ENCODE measurements around the gene FNDC1.
"Not testable (repeated sequence)": the region's sequence is repeated elsewhere in the genome, so short reads cannot be mapped to it uniquely, and the experiment has no call there.

FNDC1 gene

DNA sequence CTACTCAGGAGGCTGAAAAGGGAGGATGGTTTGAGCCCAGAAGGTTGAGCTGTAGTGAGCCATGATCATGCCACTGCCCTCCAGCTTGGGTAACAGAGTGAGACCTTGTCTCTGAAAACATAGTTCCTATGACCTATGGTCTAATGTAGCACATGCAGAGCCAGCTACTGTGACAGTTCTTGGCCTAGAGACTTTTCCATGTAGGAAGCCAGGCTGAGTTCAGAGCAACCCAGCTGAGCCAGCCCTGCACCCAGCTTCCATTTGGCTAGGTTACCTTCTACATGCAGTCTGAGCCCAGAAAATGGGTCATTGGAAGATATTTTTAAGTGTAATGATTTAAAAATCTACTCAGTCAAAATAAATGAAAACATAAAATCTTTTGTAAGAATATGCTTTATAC is 92.8 kb downstream of the FNDC1 start:
- DNase-seq, result no peak

DNA sequence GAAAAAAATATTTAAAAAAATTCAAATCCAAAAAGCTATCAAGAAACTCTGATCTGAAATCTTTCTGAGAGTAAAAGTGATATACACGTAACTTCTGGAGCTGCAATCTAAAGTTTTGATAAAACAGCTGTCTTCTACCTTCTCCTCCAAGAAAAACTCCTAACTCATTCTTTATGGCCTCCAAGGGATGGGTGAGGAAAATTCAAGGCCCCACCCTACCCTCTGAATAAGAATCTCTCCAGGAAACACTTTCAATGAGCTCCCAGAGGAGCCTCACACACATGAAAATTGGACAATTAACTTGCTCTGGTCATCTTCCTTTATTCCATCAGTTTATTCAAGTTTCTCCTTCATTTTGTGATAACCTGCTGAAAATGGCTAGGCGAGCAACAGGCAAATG is 93.4 kb downstream of the FNDC1 start:
- no peak for DNase-seq

DNA sequence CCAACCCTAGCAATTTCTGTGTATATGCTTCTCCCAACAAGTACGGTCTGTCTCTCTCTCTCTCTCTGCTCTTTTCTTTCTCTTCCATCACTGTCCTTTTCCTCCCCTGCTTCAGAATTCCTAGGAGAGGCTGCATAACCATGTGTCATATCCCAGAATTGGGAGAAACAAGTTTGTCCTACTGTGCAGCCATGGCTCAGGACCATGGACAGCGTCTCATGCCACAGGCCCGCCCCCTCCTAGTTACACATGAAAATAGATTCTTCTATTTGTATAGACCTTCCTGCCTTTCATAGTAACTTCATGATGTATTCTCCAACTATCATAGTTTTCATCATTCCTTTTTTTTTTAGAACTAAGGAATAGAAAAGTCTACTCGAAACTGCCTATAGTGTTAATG is 98.0 kb downstream of the FNDC1 start:
- DNase-seq, result no peak

DNA sequence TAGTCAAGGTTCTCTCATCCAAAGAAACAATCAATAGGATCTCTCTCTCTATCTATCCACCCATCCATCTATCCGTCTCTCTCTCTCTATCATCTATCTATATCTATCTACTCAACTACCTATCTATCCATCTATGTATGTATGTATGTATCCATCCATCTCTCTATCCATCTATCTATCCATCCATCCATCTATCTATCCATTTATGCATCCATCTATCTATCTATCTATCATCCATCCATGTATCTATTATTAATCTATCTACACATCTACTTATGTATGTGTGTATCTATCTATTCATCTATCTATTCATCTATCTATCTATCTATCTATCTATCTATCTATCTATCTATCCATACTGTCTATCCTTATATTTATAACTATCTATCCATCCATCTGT is 99.3 kb downstream of the FNDC1 start:
- DNase-seq, result no peak

DNA sequence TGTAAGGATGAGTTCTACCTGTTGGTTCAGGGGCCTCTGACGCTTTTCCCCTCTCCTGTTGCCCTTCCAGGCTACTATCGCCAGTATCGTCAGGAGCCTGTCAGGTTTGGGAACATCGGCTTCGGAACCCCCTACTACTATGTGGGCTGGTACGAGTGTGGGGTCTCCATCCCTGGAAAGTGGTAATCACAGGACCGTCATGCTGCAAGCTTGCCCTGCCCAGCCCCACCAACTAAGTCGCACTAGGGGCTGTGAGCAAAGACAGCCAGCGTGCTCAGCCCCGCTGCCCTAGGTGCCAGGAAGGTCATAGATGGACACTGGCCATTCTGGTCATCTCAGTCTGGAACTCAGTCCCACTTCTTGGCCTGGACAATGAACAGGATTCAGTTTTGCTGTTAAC is 102.1 kb downstream of the FNDC1 start:
- no peak for DNase-seq

DNA sequence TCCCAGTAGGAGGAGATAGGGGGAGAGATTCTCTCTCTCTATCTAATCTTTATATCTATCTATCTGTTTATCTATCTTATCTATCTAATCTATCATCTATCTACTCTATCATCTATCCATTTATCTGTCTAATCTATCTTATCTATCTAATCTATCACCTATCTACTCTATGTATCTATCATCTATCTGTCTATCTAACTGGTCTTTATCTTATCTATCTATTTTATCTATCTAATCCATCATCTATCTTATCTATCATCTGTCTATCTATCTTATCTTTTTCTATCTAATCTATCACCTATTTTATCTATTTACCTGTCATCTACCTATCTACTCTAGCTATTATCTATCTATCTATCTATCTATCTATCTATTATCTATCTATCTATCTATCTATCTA is 109.4 kb downstream of the FNDC1 start:
- DNase-seq, result no peak

DNA sequence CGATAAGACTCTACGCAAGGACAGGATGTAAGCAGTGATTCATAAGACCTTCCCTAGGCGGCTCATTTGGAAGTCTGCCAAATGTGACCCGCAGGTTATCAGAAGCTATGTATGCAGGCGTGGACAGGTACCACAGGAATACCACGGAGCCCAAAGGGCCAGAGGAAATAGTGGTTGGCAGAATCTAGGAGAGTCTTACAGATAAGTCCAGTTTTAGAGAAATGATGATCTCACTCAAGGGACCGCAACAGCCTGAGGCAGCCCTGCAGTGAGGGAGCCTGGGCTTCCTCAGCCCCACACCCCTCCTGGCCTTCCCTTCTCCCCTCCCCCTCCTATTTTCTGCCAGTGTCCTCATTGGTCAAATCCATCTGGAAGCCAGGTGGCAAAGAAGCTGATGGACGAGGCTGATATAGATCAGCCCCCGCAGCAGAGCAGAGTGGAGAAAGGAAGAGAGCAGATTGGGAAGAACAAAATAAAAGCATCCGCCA is 110.6 kb downstream of the FNDC1 start:
- no peak for DNase-seq

DNA sequence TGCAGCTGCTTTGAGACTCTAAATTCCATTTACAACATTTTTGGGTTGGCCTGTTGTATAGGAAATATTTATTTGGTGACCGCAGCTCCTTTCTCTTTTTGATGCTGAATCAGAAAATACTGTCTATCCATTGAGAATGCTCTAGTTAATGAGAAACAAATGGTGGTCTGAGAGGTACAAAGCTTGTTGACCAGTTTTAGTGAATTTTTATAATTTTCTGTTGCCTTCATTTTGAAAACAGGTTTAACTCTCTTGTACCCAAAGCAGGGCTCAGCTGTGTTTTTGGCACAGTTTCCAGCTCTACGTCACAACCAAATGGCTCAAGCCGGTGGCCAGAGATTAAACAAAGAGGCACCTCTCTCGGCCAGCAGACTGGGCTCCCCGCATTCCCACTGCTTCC is 113.2 kb downstream of the FNDC1 start:
- DNase-seq, result no peak

DNA sequence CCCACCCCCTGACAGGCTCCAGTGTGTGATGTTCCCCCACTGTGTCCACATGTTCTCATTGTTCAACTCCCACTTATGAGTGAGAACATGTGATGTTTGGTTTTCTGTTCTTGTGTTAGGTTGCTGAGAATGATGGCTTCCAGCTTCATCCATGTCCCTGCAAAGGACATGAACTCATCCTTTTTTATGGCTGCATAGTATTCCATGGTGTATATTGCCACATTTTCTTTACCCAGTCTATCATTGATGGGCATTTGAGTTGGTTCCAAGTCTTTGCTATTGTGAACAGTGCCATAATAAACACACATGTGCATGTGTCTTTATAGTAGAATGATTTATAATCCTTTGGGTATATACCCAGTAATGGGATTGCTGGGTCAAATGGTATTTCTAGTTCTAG is 115.5 kb downstream of the FNDC1 start:
- DNase-seq, result not testable (repeated sequence)

DNA sequence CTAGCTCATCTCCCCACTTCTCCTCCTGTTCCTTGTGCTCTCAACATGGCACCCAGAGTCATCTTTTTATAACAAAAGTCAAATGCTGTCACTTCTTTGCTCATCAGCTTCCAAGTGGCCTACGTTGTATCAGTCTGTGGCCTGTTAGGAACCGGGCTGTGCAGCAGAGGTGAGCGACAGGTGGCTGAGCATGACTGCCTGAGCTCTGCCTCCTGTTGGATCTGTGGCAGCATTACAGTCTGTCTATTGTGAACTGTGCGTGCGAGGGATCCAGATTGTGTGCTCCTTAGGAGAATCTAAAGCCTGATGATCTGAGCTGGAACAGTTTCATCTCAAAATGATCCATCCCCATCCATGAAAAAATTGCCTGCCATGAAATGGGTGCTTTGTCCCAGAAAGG is 129.6 kb downstream of the FNDC1 start:
- no peak for DNase-seq

DNA sequence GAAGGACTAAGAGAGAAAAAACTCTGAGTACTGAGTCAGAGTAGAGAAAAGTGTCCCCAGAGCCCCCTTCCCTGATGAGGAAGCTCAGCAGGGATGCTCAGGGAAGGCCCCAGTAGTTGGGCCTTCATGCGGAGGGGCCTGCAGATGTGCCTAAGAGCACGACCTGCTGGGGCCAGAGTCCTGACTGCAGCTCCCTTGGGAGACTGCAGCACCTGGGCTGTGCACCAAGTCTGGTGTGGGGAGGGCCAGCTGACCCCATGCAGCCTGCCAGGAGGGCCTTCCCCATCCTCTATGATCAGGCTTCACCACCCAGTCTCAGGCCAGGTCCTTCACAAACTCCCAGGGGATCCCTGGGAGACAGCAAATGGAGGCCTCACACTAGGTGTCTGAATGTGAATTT is 130.4 kb downstream of the FNDC1 start:
- DNase-seq, result no peak

DNA sequence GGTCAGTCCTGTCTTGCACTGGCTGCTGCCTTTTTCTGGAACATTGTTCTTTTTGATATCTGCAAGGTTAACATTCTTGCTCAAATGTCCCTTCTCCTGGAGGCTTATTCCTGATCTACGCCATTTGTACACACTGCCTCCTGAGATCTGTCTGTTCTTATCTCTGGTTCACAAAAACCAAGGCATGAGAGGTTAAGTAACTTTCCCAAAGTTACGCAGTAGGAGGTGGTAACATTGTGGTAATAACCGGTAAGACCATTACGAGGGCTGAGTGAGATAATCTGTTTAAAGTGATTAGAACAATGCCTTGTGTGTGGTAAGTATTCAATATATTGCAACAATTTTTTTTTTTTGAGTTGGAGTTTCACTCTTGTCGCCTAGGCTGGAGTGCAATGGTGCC is 132.1 kb downstream of the FNDC1 start:
- no peak for DNase-seq

DNA sequence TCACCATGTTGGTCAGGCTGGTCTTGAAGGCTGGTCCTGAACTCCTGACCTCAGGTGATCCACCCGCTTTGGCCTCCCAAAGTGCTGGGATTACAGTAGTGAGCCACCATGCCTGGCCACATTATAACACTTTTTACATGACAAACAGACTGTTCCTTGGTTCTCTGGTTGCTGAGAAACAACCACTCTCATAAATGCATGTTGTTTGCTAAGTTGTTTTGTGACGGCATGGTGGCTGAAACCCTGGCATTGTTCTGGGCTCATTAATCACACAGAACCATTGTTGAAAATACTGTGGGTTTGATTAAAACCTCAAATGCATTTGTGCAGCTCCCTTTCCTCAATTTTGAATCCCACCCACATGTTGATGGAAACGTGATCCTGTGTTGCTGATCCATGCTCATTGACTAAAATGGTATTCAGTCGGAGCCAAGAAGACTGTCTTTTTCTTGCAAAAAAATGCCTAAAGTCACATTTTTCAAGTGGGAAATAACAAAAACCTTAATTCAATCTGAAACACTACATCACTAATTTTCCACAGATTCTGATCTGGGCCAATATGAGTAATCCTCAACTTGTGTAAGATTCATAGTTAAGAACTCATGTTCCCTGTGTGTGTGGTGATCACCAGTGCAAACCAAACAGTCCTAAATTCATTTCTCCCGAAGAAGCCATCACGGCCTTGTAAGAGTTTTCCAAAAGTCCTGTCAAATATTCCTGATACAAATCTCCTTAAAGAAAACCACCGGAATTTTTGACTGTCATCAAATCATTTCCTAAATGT is 132.8 kb downstream of the FNDC1 start:
- DNase-seq, result no peak

DNA sequence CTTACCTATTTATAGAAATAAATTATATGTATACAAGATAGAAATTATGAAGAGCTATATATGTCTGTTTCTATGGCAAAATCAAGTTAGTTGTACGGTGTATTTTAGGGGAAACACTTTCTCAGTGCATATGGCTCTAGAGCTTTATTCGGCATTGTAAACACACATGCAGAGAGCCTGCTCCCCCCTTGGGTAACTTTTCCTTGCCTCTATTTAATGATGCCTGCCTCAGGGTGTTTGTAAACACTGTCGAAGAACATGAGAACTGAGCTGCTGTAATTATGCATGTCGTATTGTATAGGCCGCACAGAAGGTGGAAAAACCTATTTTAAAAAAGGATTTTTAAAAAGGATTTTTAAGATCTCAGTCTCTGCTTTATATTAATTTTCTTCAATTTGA is 133.4 kb downstream of the FNDC1 start:
- DNase-seq, result no peak

DNA sequence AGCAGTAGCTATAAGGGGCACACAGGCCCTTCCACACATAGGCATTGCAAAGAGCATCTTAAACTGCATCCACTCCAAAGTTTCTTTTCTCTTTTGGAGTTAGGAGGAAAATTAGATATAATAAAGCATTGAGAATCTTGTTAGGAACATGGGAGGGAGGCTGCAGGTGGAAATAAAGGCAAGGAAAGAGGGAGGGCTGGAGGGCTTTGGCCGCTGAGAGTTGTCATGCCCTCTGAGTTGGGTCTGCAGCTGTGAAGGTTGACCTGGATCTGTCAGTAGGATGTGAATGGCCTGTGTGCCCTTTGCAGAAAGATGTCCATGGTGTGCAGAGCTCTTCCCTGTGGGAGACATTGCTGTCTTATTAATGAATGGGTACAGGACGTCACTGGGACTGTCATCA is 134.0 kb downstream of the FNDC1 start:
- DNase-seq, result no peak

DNA sequence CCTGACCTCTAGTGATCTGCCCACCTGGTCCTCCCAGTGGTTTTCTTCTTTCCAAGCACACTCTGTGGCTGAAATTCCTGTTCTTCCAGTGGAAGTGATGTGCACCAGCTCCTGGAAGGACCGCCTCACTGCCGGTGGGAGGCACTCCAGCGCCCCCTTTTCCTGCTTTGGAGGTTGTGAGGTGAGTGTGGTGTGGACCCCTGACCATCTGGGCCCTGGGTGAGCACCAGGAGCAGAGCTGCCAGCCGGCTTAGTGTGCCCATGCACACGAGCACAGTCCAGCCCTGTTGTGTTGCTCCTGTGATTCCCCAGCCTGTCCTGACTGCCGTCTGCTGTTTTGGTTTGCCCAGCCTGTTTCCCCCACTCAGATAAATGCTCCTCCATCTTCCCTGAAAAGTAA is 134.6 kb downstream of the FNDC1 start:
- DNase-seq, result no peak

DNA sequence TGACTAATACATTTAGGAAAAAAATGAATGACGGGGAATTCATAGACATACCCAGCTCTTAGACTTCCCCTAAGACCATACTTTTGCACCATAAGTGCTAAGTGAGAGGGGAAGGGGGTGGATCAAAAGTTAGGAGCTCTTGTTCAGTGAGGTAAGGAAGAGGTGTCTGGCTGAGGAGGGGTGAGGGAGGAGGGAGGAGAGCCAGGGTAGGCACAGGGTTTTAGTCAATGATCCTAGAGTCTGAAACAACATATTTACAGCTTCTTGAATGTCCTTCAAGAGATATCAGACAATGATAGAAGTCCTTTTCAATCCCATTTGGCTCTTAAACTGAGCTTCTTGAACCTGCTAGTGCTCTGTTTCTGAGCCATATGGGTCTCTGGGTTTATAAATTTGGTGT is 135.4 kb downstream of the FNDC1 start:
- no peak for DNase-seq

DNA sequence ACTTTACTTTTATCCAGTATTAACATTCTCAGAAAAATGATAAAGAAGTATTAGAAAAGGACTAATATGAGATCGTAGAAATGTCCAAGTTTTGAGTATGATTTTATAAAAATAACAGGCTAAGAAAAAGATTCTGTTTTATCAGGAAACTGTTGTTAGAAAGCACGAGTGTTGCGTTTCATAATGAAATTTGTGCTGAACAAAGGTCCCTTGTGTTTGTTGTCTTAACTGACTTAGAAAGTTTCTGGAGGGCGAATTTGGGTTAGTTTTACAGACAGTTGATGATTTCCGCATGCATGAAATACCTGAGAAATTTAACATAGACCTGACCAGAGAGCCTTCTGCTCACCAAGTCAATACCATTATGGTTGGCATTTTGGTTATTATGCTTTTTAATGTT is 136.0 kb downstream of the FNDC1 start:
- no peak for DNase-seq

DNA sequence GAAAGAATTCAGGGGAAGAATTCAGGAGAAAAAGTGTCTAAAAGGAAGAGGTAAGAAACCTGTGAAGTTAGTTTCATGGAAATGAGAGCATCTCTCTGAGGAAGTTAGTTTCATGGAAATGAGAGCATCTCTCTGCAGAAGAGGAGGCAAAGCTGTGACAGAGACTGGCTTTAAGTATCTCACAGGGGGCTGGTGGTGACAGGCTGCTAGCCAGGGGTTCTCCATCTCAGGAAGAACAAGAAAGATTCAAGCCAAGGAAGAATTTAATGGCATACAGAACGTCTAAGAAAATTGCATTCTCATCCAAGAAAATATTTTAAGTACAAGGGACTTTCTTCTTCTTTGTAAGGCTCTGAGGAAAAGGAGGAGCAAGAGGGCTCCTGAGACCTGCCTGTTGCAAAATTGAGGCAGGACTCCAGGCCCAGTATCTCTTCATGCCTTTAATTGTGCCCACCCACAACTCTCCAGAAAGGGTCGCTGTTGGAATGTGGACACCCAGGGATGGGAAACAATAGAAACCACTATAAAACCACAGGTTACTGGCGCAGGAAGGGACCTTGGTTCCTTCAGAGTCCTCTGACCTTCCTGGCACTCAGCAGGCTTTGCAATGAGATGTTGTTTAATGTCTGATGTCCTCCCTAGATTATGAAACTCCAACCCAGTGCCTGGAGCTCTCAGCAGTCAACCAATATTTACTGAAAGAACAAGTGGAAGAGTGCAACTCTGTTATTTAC is 136.8 kb downstream of the FNDC1 start:
- DNase-seq, result no peak

DNA sequence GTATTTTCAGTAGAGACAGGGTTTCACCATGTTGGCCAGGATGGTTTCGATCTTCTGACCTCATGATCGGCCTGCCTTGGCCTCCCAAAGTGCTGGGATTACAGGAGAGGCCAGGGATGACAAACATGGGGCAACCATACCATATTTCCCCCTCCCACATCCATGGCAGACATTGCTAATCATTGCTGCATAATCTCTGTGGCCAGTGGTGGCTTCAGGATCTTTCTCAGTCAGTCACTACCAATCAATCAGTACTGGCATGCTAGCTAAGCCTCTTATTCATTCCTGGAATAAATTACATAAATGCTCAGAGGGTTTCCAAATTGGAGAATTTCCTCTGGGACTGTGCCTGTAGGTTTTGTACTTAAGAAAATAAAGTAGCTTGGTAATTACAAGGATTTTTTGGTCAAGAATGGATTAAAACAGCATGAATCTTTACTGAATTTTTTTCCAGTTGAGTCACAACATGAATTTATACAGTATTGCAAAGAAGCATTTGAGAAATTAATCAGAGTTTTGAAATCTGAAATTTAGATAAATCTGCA is 138.1 kb downstream of the FNDC1 start:
- no peak for DNase-seq

DNA sequence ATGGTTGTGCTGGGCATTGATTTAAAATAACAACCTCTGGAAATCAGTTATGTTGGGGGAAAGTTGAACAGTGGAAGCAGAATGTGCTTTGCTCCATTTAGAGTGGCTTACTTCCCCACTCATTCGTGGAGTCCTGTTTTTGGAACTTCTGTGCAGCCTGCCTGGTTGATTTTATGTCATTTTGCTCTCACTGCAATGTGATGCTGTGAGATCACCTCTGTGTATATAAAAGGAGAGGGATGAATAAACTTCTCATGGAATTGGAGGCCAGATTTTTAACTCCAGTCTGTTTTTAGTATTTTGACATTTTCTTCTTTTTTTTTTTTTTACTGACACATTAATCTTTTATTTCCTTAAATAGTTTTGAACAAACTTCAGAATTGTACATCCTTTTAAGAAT is 139.0 kb downstream of the FNDC1 start:
- DNase-seq, result no peak

DNA sequence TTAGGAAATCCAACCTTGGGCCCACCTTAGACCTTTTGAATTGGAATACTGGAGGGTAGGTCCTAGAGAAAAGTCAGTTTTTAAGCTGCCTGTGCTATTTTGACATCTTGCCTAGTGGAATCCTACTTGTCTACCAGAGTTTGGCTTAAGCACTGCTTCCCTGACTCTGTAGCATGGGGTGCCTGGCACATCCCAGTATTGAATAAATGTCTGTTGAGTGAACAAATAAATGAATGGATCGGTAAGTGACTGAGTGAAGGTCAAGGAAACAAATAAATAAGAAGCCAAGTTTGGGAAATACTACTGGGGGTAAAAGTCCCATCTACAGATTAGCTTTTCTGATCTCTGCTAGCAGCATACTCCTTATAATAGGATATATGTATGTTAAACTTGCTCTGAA is 140.5 kb downstream of the FNDC1 start:
- DNase-seq, result no peak

DNA sequence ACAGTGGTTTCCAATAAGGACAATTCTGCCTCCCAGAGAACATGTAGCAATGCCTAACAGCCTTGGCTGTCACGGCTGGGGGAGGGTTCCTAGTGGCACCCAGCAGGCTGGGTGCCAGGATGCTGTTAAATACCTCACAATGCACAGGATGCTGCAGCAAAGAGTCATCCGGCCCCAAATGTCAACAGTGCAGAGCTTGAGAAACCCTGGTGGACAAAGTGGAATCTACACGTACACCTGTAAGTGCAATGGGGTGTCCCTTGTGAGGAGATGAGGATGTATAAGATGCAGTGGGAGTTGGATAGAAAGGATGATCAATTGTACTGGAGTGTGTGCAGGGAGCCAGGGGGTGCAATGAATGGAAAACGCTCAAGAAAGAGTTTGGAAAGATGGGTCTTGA is 142.4 kb downstream of the FNDC1 start:
- no peak for DNase-seq

DNA sequence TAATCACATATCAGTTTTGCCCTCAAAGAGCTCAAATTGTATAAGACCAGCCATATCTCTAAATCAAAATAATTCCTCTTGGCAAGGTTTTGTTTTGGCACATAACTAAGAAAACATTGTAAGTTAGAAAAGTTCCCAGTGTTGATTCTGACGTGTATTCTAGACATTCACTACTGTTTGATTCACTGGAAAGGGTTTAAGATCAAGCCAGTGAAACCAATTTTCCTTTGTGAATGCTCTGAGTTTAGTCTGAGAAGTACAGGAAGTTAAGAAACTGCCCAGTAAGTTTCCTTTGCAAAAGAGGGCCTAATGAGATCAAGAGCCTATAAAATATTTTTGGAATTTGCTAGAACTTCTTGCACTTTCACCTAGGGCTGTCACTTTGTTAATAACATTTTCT is 143.0 kb downstream of the FNDC1 start:
- DNase-seq, result no peak

Data from SHP77 (cell line).